Measurements from ENCODE around the gene CNOT4. TPM values are rescaled to one million over a fixed set of nuclear protein-coding genes. Genes with fewer than 3 reads are reported as not detected.

Gene CNOT4
- total and polyA plus RNA-seq, 10 of the 15 experiments (the other 5 are each of a cell fraction or from before 2014, with no cell fraction given): 9.4 to 29.6 (median 16.6) TPM

- Histone ChIP-seq H3K36me3 (ENCODE audit: control insufficient read depth in 2 of 2, insufficient read depth in 2 of 2, low read length in 1 of 2) (no peaks in the 10 kb centered on the region), H3K27ac (ENCODE audit: control insufficient read depth, insufficient read depth) (no peak overlapping the region), H3K4me2 (ENCODE audit: control insufficient read depth, insufficient read depth) (no peak overlapping the region), H3K9me3 (replicated peaks; ENCODE audit: control insufficient read depth, insufficient read depth, low read length) (no peaks in the 10 kb centered on the region), H3K27me3 (replicated peaks in 1 of 2; ENCODE audit: control insufficient read depth in 2 of 2, insufficient read depth in 2 of 2, low read length in 1 of 2) (no peaks in the 10 kb centered on the region), H3K4me3 (no peak overlapping the region), H3K79me2 (ENCODE audit: control insufficient read depth, insufficient read depth, low read length) (no peaks in the 10 kb centered on the region), H3K4me1 (ENCODE audit: control insufficient read depth, insufficient read depth, low read length) (no peaks in the 10 kb centered on the region), H2AFZ (ENCODE audit: control insufficient read depth, low read depth, low read length) (no peak overlapping the region), H3K9ac (ENCODE audit: control insufficient read depth, insufficient read depth, low read length) (no peak overlapping the region), H4K20me1 (ENCODE audit: control insufficient read depth, insufficient read depth) (no peaks in the 10 kb centered on the region)
- ChIA-PET POLR2A (interaction anchor here (0.6 kb wide), 1 partner anchor 30 kb away, joined by 6 read pairs; no protein-coding TSS in a partner anchor), RAD21 (ENCODE audit: unreplicated experiment) (no interaction called here), SMC1A (ENCODE audit: uncharacterized antibody, unreplicated experiment) (interaction anchor here (1.3 kb wide), 1 partner anchor 13 kb away, joined by 3 read pairs; no protein-coding TSS in a partner anchor), CTCF (interaction anchor here (1.0 kb wide), 1 partner anchor 25 kb away, joined by 3 read pairs; no protein-coding TSS in a partner anchor)
- in situ Hi-C loops (cut with MboI) (no loop called here), intact Hi-C loops (cut with micrococcal nuclease; ENCODE audit: unreplicated experiment) (no loop called here)
- 59% methylated on average over 7 of the region's 7 CpGs for WGBS (ENCODE audit: insufficient coverage, insufficient replicate concordance, low lambda C conversion rate, missing lambda C conversion rate)
- no peak for ATAC-seq
- no TSS peak for BruUV-seq (replicated peaks)
- no peak for FAIRE-seq
- no peak for DNase-seq (ENCODE audit: low read depth, low spot score)
- TF ChIP-seq BHLHE40 (IDR thresholded peaks at IDR 0.05; ENCODE audit: borderline replicate concordance in 1 of 2, low read depth in 2 of 2, low read length in 1 of 2) (no peak), HDAC6 (IDR thresholded peaks at IDR 0.05; ENCODE audit: unreplicated experiment) (no peak), ZBTB33 (IDR thresholded peaks at IDR 0.05) (no peak), MYB (IDR thresholded peaks at IDR 0.05; ENCODE audit: borderline replicate concordance, low read depth, low read length) (no peak), KLF5 (IDR thresholded peaks at IDR 0.05; ENCODE audit: partially characterized antibody) (no peak), CBX5 (IDR thresholded peaks at IDR 0.05; ENCODE audit: low read depth) (no peak), NR2C1 (IDR thresholded peaks at IDR 0.05) (no peak), BCL11A (IDR thresholded peaks at IDR 0.05; ENCODE audit: low read depth, low read length) (no peak), POLR2AphosphoS5 (IDR thresholded peaks at IDR 0.05; ENCODE audit: low read length) (no peak)
These were observed 26.2 kb upstream of the CNOT4 start for GRCh38 chr7:135536150-135536549.

Data from GM12878 (cell line).